Cardiac muscle cell (in vitro differentiated cells and primary cell): ENCODE results near the gene CFAP92. TPM values are rescaled to one million over a fixed set of nuclear protein-coding genes. Genes with fewer than 3 reads are reported as not detected.

Source experiments
- DNase-seq, 2 donors: peaks; one replicate each; pipeline versions ENCODE4 v3.0.0 to v3.0.0-alpha.2; 2010 to 2017; ENCODE audit warnings: low read depth in 1 of 2, low spot score in 1 of 2
- H3K27ac ChIP-seq: fragments of 200-600 bp; sonication (generic); 2 replicates; pipeline ENCODE4 v1.5.1; 2016
- H3K27me3 ChIP-seq: fragments of 200-600 bp; sonication (generic); 2 replicates; pipeline ENCODE4 v1.6.0; 2016; ENCODE audit warnings: control low read depth
- H3K36me3 ChIP-seq: fragments of 200-600 bp; sonication (generic); 2 replicates; pipeline ENCODE4 v1.5.1; 2016; ENCODE audit warnings: control low read depth
- H3K4me1 ChIP-seq: fragments of 200-600 bp; sonication (generic); 2 replicates; pipeline ENCODE4 v1.8.1; 2017; ENCODE audit warnings: low read depth, mild to moderate bottlenecking, mixed run types
- H3K4me3 ChIP-seq: fragments of 200-600 bp; sonication (generic); 2 replicates; pipeline ENCODE4 v1.5.1; 2016; ENCODE audit warnings: mild to moderate bottlenecking
- H3K9me3 ChIP-seq: fragments of 200-600 bp; sonication (generic); 2 replicates; pipeline ENCODE4 v1.5.1; 2017; ENCODE audit warnings: low read depth, mild to moderate bottlenecking, control low read depth
- CTCF ChIP-seq: IDR thresholded peaks from 2 replicates; pipeline ENCODE4 v1.5.1; 2012; ENCODE audit warnings: low read depth, mild to moderate bottlenecking, low read length
- polyA plus RNA-seq: library from polyadenylated mRNA; unstranded; fragments of >200 nt; fragmentation: Nextera tagmentation; extraction: Ambion mirVana; gene quantifications from 2 replicates; pipeline ENCODE4 v1.2.1, GENCODE V29; 2016
- total RNA-seq: library from RNA; depleted of rRNA; stranded (reverse); fragments of >200 nt; gene quantifications from 2 replicates; pipeline ENCODE4 v1.2.3, GENCODE V29; 2016

CFAP92 gene
- total and polyA plus RNA-seq, 2 experiments from 2014 or later: 0.60 to 0.95 TPM

GRCh38 chr3:128919988-128920387, 73.9 kb downstream of the CFAP92 start:
- Histone ChIP-seq H3K4me3 (no peak overlapping the region), H3K27ac (no peak overlapping the region)
- no peak for DNase-seq

GRCh38 chr3:128917291-128917690, 76.6 kb downstream of the CFAP92 start:
- H3K4me1 ChIP-seq: no peaks in the 10 kb centered on the region
- no peaks in the 10 kb centered on the region for H3K9me3 ChIP-seq
- no peaks in the 10 kb centered on the region for H3K27me3 ChIP-seq
- no peak for TF ChIP-seq CTCF
- no peak overlapping the region for H3K4me3 ChIP-seq
- H3K27ac ChIP-seq: no peak overlapping the region
- DNase-seq: peak in 1 of 2 donors; percentile 6
- peaks cover 32% of the 10 kb centered on the region for H3K36me3 ChIP-seq

More at GRCh38 chr3:128919988-128920387, 73.9 kb downstream of the CFAP92 start:
- peaks cover 13% of the 10 kb centered on the region for H3K36me3 ChIP-seq
- no peaks in the 10 kb centered on the region for H3K27me3 ChIP-seq
- no peaks in the 10 kb centered on the region for H3K4me1 ChIP-seq
- no peaks in the 10 kb centered on the region for H3K9me3 ChIP-seq
- no peak for TF ChIP-seq CTCF

- no peak overlapping the region for H3K4me3 ChIP-seq
- H3K27ac ChIP-seq: no peak overlapping the region
- H3K4me1 ChIP-seq: no peaks in the 10 kb centered on the region
- peaks cover 47% of the 10 kb centered on the region for H3K36me3 ChIP-seq
- no peak for TF ChIP-seq CTCF
- no peak for DNase-seq
- H3K27me3 ChIP-seq: no peaks in the 10 kb centered on the region
- no peaks in the 10 kb centered on the region for H3K9me3 ChIP-seq
Measured at GRCh38 chr3:128914966-128915645, 78.8 kb downstream of the CFAP92 start.

GRCh38 chr3:128911911-128912310, 82.0 kb downstream of the CFAP92 start:
- no peak for DNase-seq
- H3K36me3 ChIP-seq: peaks cover 56% of the 10 kb centered on the region

GRCh38 chr3:128910006-128910405, 83.9 kb downstream of the CFAP92 start:
- Histone ChIP-seq H3K36me3 (peaks cover 56% of the 10 kb centered on the region), H3K4me3 (no peak overlapping the region), H3K9me3 (no peaks in the 10 kb centered on the region), H3K27ac (no peak overlapping the region), H3K27me3 (no peaks in the 10 kb centered on the region), H3K4me1 (no peaks in the 10 kb centered on the region)
- DNase-seq: no peak
- TF ChIP-seq CTCF: no peak

More at GRCh38 chr3:128911911-128912310, 82.0 kb downstream of the CFAP92 start:
- Histone ChIP-seq H3K9me3 (no peaks in the 10 kb centered on the region), H3K27ac (no peak overlapping the region), H3K27me3 (no peaks in the 10 kb centered on the region), H3K4me1 (no peaks in the 10 kb centered on the region), H3K4me3 (no peak overlapping the region)
- no peak for TF ChIP-seq CTCF
